22Rv1 (cell line): ENCODE results near the gene CCDC196.

Source experiments
- CTCF ChIP-seq: fragments of 450-650 bp; IDR thresholded peaks from 2 replicates; pipeline ENCODE4 v1.5.1; 2017; ENCODE audit warnings: mild to moderate bottlenecking
- ZFX ChIP-seq: fragments of 450-650 bp; IDR thresholded peaks from 2 replicates; pipeline ENCODE4 v1.6.1; 2017; ENCODE audit warnings: antibody characterized with exemption, borderline replicate concordance

- TF ChIP-seq CTCF (no peak), ZFX (no peak)
Observed at GRCh38 chr14:66473223-66473622, 12.9 kb upstream of the CCDC196 start.
